HEK293 (cell line): ENCODE measurements around the gene MYH8.

Experiments used
- ATF2 ChIP-seq: fragments of 450-650 bp; formaldehyde crosslinking; IDR thresholded peaks from 2 replicates; pipeline ENCODE4 v1.5.1; 2016; ENCODE audit warnings: missing biosample characterization, missing genetic modification characterization, low read depth
- CTCF ChIP-seq: fragments of 450-650 bp; formaldehyde crosslinking; IDR thresholded peaks from 2 replicates; pipeline ENCODE4 v1.5.1; 2016; ENCODE audit warnings: missing biosample characterization, missing genetic modification characterization
- ELK4 ChIP-seq: IDR thresholded peaks from 2 replicates; pipeline ENCODE4 v1.6.1; 2011; ENCODE audit warnings: mild to moderate bottlenecking, low read depth, low read length, borderline replicate concordance
- HOXA7 ChIP-seq: sonication (generic); formaldehyde crosslinking; IDR thresholded peaks from 2 replicates; pipeline ENCODE4 v1.8.1; 2022; ENCODE audit warnings: missing genetic modification reagents, borderline replicate concordance
- REST ChIP-seq: fragments of 450-650 bp; formaldehyde crosslinking; IDR thresholded peaks from 2 replicates; pipeline ENCODE4 v1.5.1; 2016; ENCODE audit warnings: missing biosample characterization, missing genetic modification characterization
- ZNF16 ChIP-seq: fragments of 450-650 bp; formaldehyde crosslinking; IDR thresholded peaks from 2 replicates; pipeline ENCODE4 v1.5.1; 2016; ENCODE audit warnings: low read depth, missing biosample characterization, missing genetic modification characterization
- ZNF366 ChIP-seq: fragments of 450-650 bp; formaldehyde crosslinking; conservative IDR thresholded peaks from 2 replicates; pipeline ENCODE4 v1.5.1; 2016; ENCODE audit warnings: missing biosample characterization, missing genetic modification characterization
- ZNF558 ChIP-seq: fragments of 450-650 bp; formaldehyde crosslinking; IDR thresholded peaks from 2 replicates; pipeline ENCODE4 v1.5.1; 2016; ENCODE audit warnings: missing biosample characterization, missing genetic modification characterization
- ZNF677 ChIP-seq: fragments of 450-650 bp; IDR thresholded peaks from 2 replicates; pipeline ENCODE4 v1.5.0; 2018; ENCODE audit warnings: missing biosample characterization, mild to moderate bottlenecking, missing genetic modification characterization, moderate library complexity
- ZNF768 ChIP-seq: fragments of 450-650 bp; formaldehyde crosslinking; IDR thresholded peaks from 2 replicates; pipeline ENCODE4 v1.5.1; 2018; ENCODE audit warnings: missing biosample characterization, mild to moderate bottlenecking, missing genetic modification characterization
- ZSCAN5A ChIP-seq: fragments of 450-650 bp; formaldehyde crosslinking; IDR thresholded peaks from 2 replicates; pipeline ENCODE4 v1.5.1; 2016; ENCODE audit warnings: missing biosample characterization, missing genetic modification characterization

- TF ChIP-seq ZSCAN5A (tag by site-specific recombination) (no peak), CTCF (tag by site-specific recombination) (no peak), ZNF16 (tag by site-specific recombination) (no peak), ZNF366 (no peak), ZNF677 (tag by site-specific recombination) (no peak), ELK4 (no peak), HOXA7 (no peak), ZNF558 (no peak), ATF2 (no peak), REST (tag by site-specific recombination) (no peak), ZNF768 (tag by site-specific recombination) (no peak)
Observed at GRCh38 chr17:10428781-10429180, 7.0 kb upstream of the MYH8 start.
